ENCODE results near the gene STAT1.

STAT1 gene

DNA sequence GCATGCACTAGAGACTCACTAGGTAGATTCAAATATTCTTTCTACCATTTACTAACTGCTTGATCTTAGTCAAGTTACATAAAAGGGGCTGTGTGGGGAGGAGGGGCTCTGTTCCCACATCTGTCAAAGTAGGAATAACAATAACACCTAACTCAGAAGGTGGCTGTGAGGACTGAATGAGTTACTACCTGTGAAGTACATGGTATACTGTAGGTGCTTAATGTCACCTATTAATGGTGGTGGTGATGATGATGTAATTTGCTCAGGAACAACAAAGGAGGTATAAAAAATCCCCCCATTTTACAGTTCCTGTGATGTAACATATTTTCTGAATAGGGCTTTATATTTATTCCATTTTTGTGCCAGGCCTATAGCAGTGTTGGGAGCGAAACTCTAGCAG is 40.7 kb downstream of the STAT1 start:
- Histone ChIP-seq H3K79me1 (ENCODE audit: low read length) (no peaks in the 10 kb centered on the region), H3K4ac (ENCODE audit: low read depth, low read length) (no peak overlapping the region), H3K79me2 (ENCODE audit: control insufficient read depth, insufficient read depth, low read length) (no peaks in the 10 kb centered on the region), H3K36me3 (ENCODE audit: control insufficient read depth, insufficient read depth, low read length) (peaks cover 10% of the 10 kb centered on the region), H2BK5ac (ENCODE audit: low read length) (no peak overlapping the region), H3K4me3 (ENCODE audit: low read length) (no peak overlapping the region), H3K9ac (ENCODE audit: low read length) (no peak overlapping the region), H3K4me1 (ENCODE audit: control insufficient read depth, low read depth, low read length) (no peaks in the 10 kb centered on the region), H3K18ac (ENCODE audit: low read length) (no peak overlapping the region), H2BK15ac (replicated peaks; ENCODE audit: low read depth) (no peak overlapping the region), H2BK120ac (ENCODE audit: low read depth, low read length) (no peak overlapping the region), H3K4me2 (ENCODE audit: low read length) (no peak overlapping the region), H3K23ac (ENCODE audit: low read length) (no peak overlapping the region), H4K8ac (ENCODE audit: low read depth, low read length) (no peak overlapping the region), H4K5ac (ENCODE audit: low read length) (no peak overlapping the region), H3K56ac (ENCODE audit: low read length) (no peak overlapping the region), H2AK5ac (ENCODE audit: low read length) (no peak overlapping the region), H3K27ac (ENCODE audit: low read depth, low read length) (no peak overlapping the region), H3K27me3 (ENCODE audit: insufficient read depth, low read length, poor library complexity) (no peaks in the 10 kb centered on the region)
- WGBS (ENCODE audit: extremely low coverage, insufficient coverage, low lambda C conversion rate): no CpG with 5 or more reads among the region's 1 CpG
- DNase-seq: no peak

DNA sequence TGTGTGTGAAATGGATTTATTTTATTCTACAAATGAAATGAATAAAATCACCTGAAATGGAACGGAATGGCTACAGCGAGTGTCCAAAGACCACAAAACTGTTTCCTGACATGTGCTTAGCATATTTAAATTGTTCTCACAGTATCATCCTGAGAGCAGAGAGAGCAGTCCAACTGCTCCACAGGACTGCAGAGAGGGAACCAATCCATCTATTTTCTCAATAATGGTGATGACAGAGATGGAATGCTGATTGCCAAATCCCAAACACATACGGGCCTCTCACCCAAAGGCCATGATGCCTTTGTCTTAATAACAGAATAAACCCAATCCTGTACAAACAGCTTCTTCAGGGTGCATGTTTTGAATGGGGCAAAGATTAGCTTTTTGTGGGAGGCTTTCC is 41.1 kb downstream of the STAT1 start:
- H2BK15ac ChIP-seq (replicated peaks; ENCODE audit: low read depth): no peak overlapping the region
- H2BK5ac ChIP-seq (ENCODE audit: low read length): no peak overlapping the region
- no CpG with 5 or more reads among the region's 3 CpGs for WGBS (ENCODE audit: extremely low coverage, insufficient coverage, low lambda C conversion rate)
- no peak overlapping the region for H3K4me3 ChIP-seq (ENCODE audit: low read length)
- H3K79me1 ChIP-seq (ENCODE audit: low read length): no peaks in the 10 kb centered on the region
- H4K8ac ChIP-seq (ENCODE audit: low read depth, low read length): no peak overlapping the region
- H3K56ac ChIP-seq (ENCODE audit: low read length): no peak overlapping the region
- no peak overlapping the region for H3K27ac ChIP-seq (ENCODE audit: low read depth, low read length)
- no peak overlapping the region for H3K4ac ChIP-seq (ENCODE audit: low read depth, low read length)
- H3K18ac ChIP-seq (ENCODE audit: low read length): no peak overlapping the region
- H3K23ac ChIP-seq (ENCODE audit: low read length): no peak overlapping the region
- no peak overlapping the region for H2AK5ac ChIP-seq (ENCODE audit: low read length)
- H3K4me2 ChIP-seq (ENCODE audit: low read length): no peak overlapping the region
- no peak overlapping the region for H4K5ac ChIP-seq (ENCODE audit: low read length)
- no peak overlapping the region for H3K9ac ChIP-seq (ENCODE audit: low read length)
- no peak for DNase-seq
- no peak overlapping the region for H2BK120ac ChIP-seq (ENCODE audit: low read depth, low read length)
- H3K27me3 ChIP-seq (ENCODE audit: insufficient read depth, low read length, poor library complexity): no peaks in the 10 kb centered on the region
- no peaks in the 10 kb centered on the region for H3K79me2 ChIP-seq (ENCODE audit: control insufficient read depth, insufficient read depth, low read length)
- H3K4me1 ChIP-seq (ENCODE audit: control insufficient read depth, low read depth, low read length): no peaks in the 10 kb centered on the region
- peaks cover 10% of the 10 kb centered on the region for H3K36me3 ChIP-seq (ENCODE audit: control insufficient read depth, insufficient read depth, low read length)

DNA sequence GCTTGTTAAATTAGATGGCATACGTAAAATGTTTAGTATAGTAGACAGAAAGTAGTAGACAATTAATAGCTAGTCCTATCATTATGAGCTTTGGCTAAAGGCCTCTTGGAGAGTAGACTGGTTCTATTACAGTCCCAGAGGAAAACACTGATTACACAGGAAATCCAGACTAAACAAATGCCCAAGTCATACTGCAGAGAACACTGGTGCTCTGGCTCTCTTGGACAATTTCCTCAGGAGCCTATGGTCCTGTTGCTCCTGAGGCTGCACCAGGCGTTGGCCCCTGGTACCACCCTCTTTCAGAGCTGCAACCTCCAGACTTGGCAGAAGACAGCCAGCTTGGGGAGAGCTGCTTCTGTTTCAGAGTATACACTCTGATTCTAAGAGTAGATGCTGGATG is 41.8 kb downstream of the STAT1 start:
- no peak overlapping the region for H2BK15ac ChIP-seq (replicated peaks; ENCODE audit: low read depth)
- DNase-seq: no peak
- no peak overlapping the region for H2BK5ac ChIP-seq (ENCODE audit: low read length)
- H3K79me2 ChIP-seq (ENCODE audit: control insufficient read depth, insufficient read depth, low read length): no peaks in the 10 kb centered on the region
- no peak overlapping the region for H4K8ac ChIP-seq (ENCODE audit: low read depth, low read length)
- H3K4me1 ChIP-seq (ENCODE audit: control insufficient read depth, low read depth, low read length): no peaks in the 10 kb centered on the region
- no peak overlapping the region for H2BK120ac ChIP-seq (ENCODE audit: low read depth, low read length)
- no peaks in the 10 kb centered on the region for H3K79me1 ChIP-seq (ENCODE audit: low read length)
- no peak overlapping the region for H2AK5ac ChIP-seq (ENCODE audit: low read length)
- no peaks in the 10 kb centered on the region for H3K27me3 ChIP-seq (ENCODE audit: insufficient read depth, low read length, poor library complexity)
- no peak overlapping the region for H3K23ac ChIP-seq (ENCODE audit: low read length)
- no peak overlapping the region for H4K5ac ChIP-seq (ENCODE audit: low read length)
- H3K56ac ChIP-seq (ENCODE audit: low read length): no peak overlapping the region
- no peak overlapping the region for H3K18ac ChIP-seq (ENCODE audit: low read length)
- no peak overlapping the region for H3K4me2 ChIP-seq (ENCODE audit: low read length)
- H3K4me3 ChIP-seq (ENCODE audit: low read length): no peak overlapping the region
- no peak overlapping the region for H3K4ac ChIP-seq (ENCODE audit: low read depth, low read length)
- no CpG with 5 or more reads among the region's 2 CpGs for WGBS (ENCODE audit: extremely low coverage, insufficient coverage, low lambda C conversion rate)
- peaks cover 10% of the 10 kb centered on the region for H3K36me3 ChIP-seq (ENCODE audit: control insufficient read depth, insufficient read depth, low read length)
- H3K27ac ChIP-seq (ENCODE audit: low read depth, low read length): no peak overlapping the region
- H3K9ac ChIP-seq (ENCODE audit: low read length): no peak overlapping the region

DNA sequence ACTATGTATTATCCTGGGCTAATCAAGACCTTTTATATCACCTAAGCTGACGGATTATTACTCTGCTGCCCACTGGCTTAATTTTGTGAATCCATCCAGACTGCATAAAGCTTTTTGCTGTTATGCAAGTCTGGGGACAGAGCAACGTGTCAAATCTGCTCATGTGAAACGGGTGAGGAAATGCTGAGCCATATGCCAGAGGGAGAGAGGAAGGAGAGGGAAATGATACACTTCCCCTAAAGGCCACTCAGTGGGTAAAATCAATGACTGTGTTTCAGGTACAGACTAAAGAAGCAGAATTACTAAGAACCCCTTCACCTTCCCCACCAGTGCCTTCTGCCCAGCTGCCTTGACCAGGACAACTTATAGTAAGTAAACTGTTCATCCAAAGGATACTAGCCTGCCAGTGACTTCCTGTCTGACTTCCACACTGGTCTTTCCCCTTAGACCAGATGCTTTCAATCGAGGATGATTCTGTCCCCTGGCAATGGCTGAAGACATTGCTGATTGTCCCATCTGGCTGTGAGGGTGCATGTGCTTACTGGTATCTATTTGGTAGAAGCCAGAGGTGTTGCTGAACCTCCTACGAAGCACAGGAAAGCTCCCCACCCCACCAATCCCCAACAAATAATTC is 43.0 kb downstream of the STAT1 start:
- DNase-seq: no peak
- H4K5ac ChIP-seq (ENCODE audit: low read length): no peak overlapping the region
- peaks cover 6% of the 10 kb centered on the region for H3K36me3 ChIP-seq (ENCODE audit: control insufficient read depth, insufficient read depth, low read length)
- H3K18ac ChIP-seq (ENCODE audit: low read length): no peak overlapping the region
- no peak overlapping the region for H2BK5ac ChIP-seq (ENCODE audit: low read length)
- WGBS (ENCODE audit: extremely low coverage, insufficient coverage, low lambda C conversion rate): no CpG with 5 or more reads among the region's 5 CpGs
- no peaks in the 10 kb centered on the region for H3K4me1 ChIP-seq (ENCODE audit: control insufficient read depth, low read depth, low read length)
- no peak overlapping the region for H3K4me3 ChIP-seq (ENCODE audit: low read length)
- H3K79me2 ChIP-seq (ENCODE audit: control insufficient read depth, insufficient read depth, low read length): no peaks in the 10 kb centered on the region
- no peak overlapping the region for H4K8ac ChIP-seq (ENCODE audit: low read depth, low read length)
- no peak overlapping the region for H3K27ac ChIP-seq (ENCODE audit: low read depth, low read length)
- H3K79me1 ChIP-seq (ENCODE audit: low read length): no peaks in the 10 kb centered on the region
- H2BK15ac ChIP-seq (replicated peaks; ENCODE audit: low read depth): no peak overlapping the region
- H3K23ac ChIP-seq (ENCODE audit: low read length): no peak overlapping the region
- H3K4ac ChIP-seq (ENCODE audit: low read depth, low read length): no peak overlapping the region
- H2BK120ac ChIP-seq (ENCODE audit: low read depth, low read length): no peak overlapping the region
- H3K9ac ChIP-seq (ENCODE audit: low read length): no peak overlapping the region
- no peak overlapping the region for H2AK5ac ChIP-seq (ENCODE audit: low read length)
- H3K56ac ChIP-seq (ENCODE audit: low read length): no peak overlapping the region
- no peaks in the 10 kb centered on the region for H3K27me3 ChIP-seq (ENCODE audit: insufficient read depth, low read length, poor library complexity)
- H3K4me2 ChIP-seq (ENCODE audit: low read length): no peak overlapping the region

DNA sequence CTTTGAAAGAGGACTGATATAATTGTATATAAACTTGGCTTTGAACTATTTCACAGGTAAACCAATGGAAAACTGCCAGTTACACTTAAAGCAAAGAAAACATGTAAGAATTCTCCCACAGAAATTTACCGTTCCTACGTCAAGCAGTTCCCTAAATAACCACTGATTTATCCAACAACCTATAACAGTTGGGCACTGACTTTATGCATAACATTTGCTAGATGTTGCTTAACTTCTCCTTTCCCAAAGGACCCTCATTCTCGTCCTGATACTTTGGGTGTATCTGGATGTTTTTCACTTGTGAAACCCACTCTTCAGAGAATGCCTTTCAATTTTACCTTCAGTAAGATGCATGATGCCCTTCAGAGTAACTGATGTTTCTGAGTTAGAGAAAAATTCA is 43.8 kb downstream of the STAT1 start:
- no peak overlapping the region for H3K4me3 ChIP-seq (ENCODE audit: low read length)
- no peak overlapping the region for H2BK5ac ChIP-seq (ENCODE audit: low read length)
- no peak overlapping the region for H2AK5ac ChIP-seq (ENCODE audit: low read length)
- no peak overlapping the region for H3K9ac ChIP-seq (ENCODE audit: low read length)
- H2BK120ac ChIP-seq (ENCODE audit: low read depth, low read length): no peak overlapping the region
- no peak overlapping the region for H3K27ac ChIP-seq (ENCODE audit: low read depth, low read length)
- H3K4ac ChIP-seq (ENCODE audit: low read depth, low read length): no peak overlapping the region
- H3K56ac ChIP-seq (ENCODE audit: low read length): no peak overlapping the region
- no peaks in the 10 kb centered on the region for H3K79me1 ChIP-seq (ENCODE audit: low read length)
- no peak overlapping the region for H3K18ac ChIP-seq (ENCODE audit: low read length)
- H3K23ac ChIP-seq (ENCODE audit: low read length): no peak overlapping the region
- no peak overlapping the region for H2BK15ac ChIP-seq (replicated peaks; ENCODE audit: low read depth)
- no peak overlapping the region for H3K4me2 ChIP-seq (ENCODE audit: low read length)
- WGBS (ENCODE audit: extremely low coverage, insufficient coverage, low lambda C conversion rate): no CpG with 5 or more reads among the region's 3 CpGs
- DNase-seq: no peak
- H3K79me2 ChIP-seq (ENCODE audit: control insufficient read depth, insufficient read depth, low read length): no peaks in the 10 kb centered on the region
- peaks cover 3% of the 10 kb centered on the region for H3K36me3 ChIP-seq (ENCODE audit: control insufficient read depth, insufficient read depth, low read length)
- no peaks in the 10 kb centered on the region for H3K27me3 ChIP-seq (ENCODE audit: insufficient read depth, low read length, poor library complexity)
- H4K5ac ChIP-seq (ENCODE audit: low read length): no peak overlapping the region
- H3K4me1 ChIP-seq (ENCODE audit: control insufficient read depth, low read depth, low read length): no peaks in the 10 kb centered on the region
- no peak overlapping the region for H4K8ac ChIP-seq (ENCODE audit: low read depth, low read length)

DNA sequence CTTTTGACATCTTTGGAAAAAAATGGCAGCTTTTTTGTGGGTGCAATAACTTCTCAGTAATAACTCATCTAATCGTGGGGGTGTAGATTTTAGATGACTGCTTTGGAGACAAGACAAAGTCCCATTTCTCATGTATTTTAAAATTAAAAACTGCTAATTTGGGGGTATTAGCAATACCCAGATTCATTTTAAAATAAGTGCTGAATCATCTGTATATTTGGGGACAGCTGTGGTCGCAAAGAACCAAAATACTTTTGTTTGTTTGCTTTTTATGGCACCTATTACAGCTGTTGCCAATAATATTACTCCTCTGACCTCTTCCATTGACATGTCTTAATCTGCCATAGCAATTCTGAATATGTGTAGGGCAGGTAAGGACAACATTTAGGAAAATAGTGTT is 45.4 kb downstream of the STAT1 start:
- Histone ChIP-seq H3K4ac (ENCODE audit: low read depth, low read length) (no peak overlapping the region), H3K4me2 (ENCODE audit: low read length) (no peak overlapping the region), H2BK5ac (ENCODE audit: low read length) (no peak overlapping the region), H2BK15ac (replicated peaks; ENCODE audit: low read depth) (no peak overlapping the region), H3K9ac (ENCODE audit: low read length) (no peak overlapping the region), H3K18ac (ENCODE audit: low read length) (no peak overlapping the region), H3K27me3 (ENCODE audit: insufficient read depth, low read length, poor library complexity) (no peaks in the 10 kb centered on the region), H3K79me1 (ENCODE audit: low read length) (no peaks in the 10 kb centered on the region), H3K27ac (ENCODE audit: low read depth, low read length) (no peak overlapping the region), H2BK120ac (ENCODE audit: low read depth, low read length) (no peak overlapping the region), H3K4me1 (ENCODE audit: control insufficient read depth, low read depth, low read length) (no peaks in the 10 kb centered on the region), H4K5ac (ENCODE audit: low read length) (no peak overlapping the region), H3K4me3 (ENCODE audit: low read length) (no peak overlapping the region), H2AK5ac (ENCODE audit: low read length) (no peak overlapping the region), H3K56ac (ENCODE audit: low read length) (no peak overlapping the region), H3K36me3 (ENCODE audit: control insufficient read depth, insufficient read depth, low read length) (peaks cover 2% of the 10 kb centered on the region), H3K23ac (ENCODE audit: low read length) (no peak overlapping the region), H3K79me2 (ENCODE audit: control insufficient read depth, insufficient read depth, low read length) (no peaks in the 10 kb centered on the region), H4K8ac (ENCODE audit: low read depth, low read length) (no peak overlapping the region)
- WGBS (ENCODE audit: extremely low coverage, insufficient coverage, low lambda C conversion rate): no CpG with 5 or more reads among the region's 2 CpGs
- no peak for DNase-seq
